GM12892 (cell line): ENCODE results near the gene PTCHD1.

Experiments used
- POLR2A ChIP-seq: IDR thresholded peaks from 2 replicates; pipeline ENCODE4 v1.6.1; 2011; ENCODE audit warnings: low read depth, low read length, control low read depth
- TAF1 ChIP-seq: IDR thresholded peaks from 2 replicates; pipeline ENCODE4 v1.6.1; 2011; ENCODE audit warnings: low read depth, mild to moderate bottlenecking, control low read depth, low read length, borderline replicate concordance

- TF ChIP-seq POLR2A (no peak), TAF1 (no peak)
These were observed 51.6 kb downstream of the PTCHD1 start for GRCh38 chrX:23386260-23386659.
